Panc1 (cell line): Measurements from ENCODE around the gene PIGBOS1.

Experiments
- CTCF ChIP-seq: fragments of 450-650 bp; IDR thresholded peaks from 2 replicates; pipeline ENCODE4 v1.5.1; 2017; ENCODE audit warnings: mild to moderate bottlenecking
- POLR2AphosphoS5 ChIP-seq: IDR thresholded peaks from 2 replicates; pipeline ENCODE4 v1.6.1; 2012; ENCODE audit warnings: mild to moderate bottlenecking, low read depth, low read length, moderate library complexity
- REST ChIP-seq, 2 experiments: IDR thresholded peaks; 2 replicates each; pipeline ENCODE4 v1.6.1; 2011 to 2012; ENCODE audit warnings: low read depth in 2 of 2, control low read depth in 1 of 2, low read length in 1 of 2, mild to moderate bottlenecking in 1 of 2, moderate library complexity in 1 of 2; ENCODE audit not compliant: insufficient read depth in 1 of 2
- TCF7L2 ChIP-seq: IDR thresholded peaks from 2 replicates; pipeline ENCODE4 v1.6.1; 2011; ENCODE audit warnings: mild to moderate bottlenecking, low read depth, low read length, inconsistent platforms

GRCh38 chr15:55268176-55268695 lies 50.7 kb downstream of the PIGBOS1 start:
- TF ChIP-seq POLR2AphosphoS5 (no peak), CTCF (no peak), REST (IDR thresholded peaks at IDR 0.05; ENCODE audit: insufficient read depth in 1 of 2, low read depth in 2 of 2, low read length in 1 of 2) (no peak), TCF7L2 (no peak)
